ENCODE results near the gene BBS5.

The BBS5 gene

DNA sequence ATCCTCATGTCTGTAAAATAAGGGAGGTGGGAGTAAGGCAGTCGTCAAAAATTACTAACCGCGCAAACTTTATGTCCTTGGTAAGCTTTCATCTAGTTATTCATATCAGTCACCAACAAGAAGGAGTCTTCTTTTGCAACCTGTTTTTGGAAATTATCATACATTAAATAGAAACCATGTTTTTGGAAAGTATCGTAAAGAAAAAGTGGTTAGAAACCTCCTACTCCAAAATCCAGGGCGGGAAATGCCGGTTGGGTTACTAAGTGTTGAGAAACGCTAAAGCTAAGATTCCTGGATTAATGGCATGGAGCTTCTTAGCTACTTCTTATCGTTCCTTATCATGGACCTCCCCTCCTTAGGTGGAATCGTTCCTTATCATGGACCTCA is 778 bp downstream of the BBS5 start:
- Histone ChIP-seq H3K36me3 (replicated peaks in 1 of 2; ENCODE audit: control insufficient read depth in 2 of 2, insufficient read depth in 2 of 2, low read length in 2 of 2) (peaks cover 0 to 11% of the 10 kb centered on the region in 2 donors), H2BK12ac (ENCODE audit: low read length) (no peak overlapping the region), H3K9me3 (replicated peaks in 1 of 2; ENCODE audit: control insufficient read depth in 2 of 2, insufficient read depth in 1 of 2, low read depth in 1 of 2, low read length in 2 of 2) (no peaks in the 10 kb centered on the region), H3K18ac (ENCODE audit: low read length) (no peak overlapping the region), H3K27ac (replicated peaks; ENCODE audit: low read length) (no peak overlapping the region), H2BK120ac (ENCODE audit: low read depth, low read length) (no peak overlapping the region), H3K4me3 (ENCODE audit: low read length in 2 of 2) (peak overlapping the region; percentile 81 to 84), H2AK5ac (ENCODE audit: low read depth, low read length) (no peak overlapping the region), H2BK15ac (ENCODE audit: low read length) (no peak overlapping the region), H2AFZ (ENCODE audit: low read length) (peak overlapping the region; percentile 96), H3K27me3 (ENCODE audit: control insufficient read depth in 3 of 3, insufficient read depth in 3 of 3, low read depth in 1 of 3, low read length in 3 of 3) (peaks cover 0 to 4% (median 4%) of the 10 kb centered on the region in 3 experiments), H4K91ac (ENCODE audit: low read depth, low read length, poor library complexity) (no peak overlapping the region), H3K23ac (ENCODE audit: low read depth, low read length, poor library complexity) (no peak overlapping the region), H3K79me1 (ENCODE audit: low read depth, low read length) (no peaks in the 10 kb centered on the region), H3K4ac (ENCODE audit: low read length) (no peak overlapping the region), H4K8ac (ENCODE audit: low read depth, low read length) (no peak overlapping the region), H3K9ac (ENCODE audit: low read depth, low read length, poor library complexity) (no peak overlapping the region), H3K4me1 (ENCODE audit: control insufficient read depth in 2 of 2, insufficient read depth in 1 of 2, low read depth in 1 of 2, low read length in 2 of 2) (peaks cover 0 to 2% of the 10 kb centered on the region in 2 donors), H3K4me2 (ENCODE audit: insufficient read depth, low read length, poor library complexity, severe bottlenecking) (peak overlapping the region; percentile 79), H3K14ac (ENCODE audit: low read length) (no peak overlapping the region), H2BK5ac (ENCODE audit: low read length) (no peak overlapping the region)
- WGBS, 2 donors (ENCODE audit: extremely low coverage in 2 of 2, insufficient read length in 2 of 2, insufficient replicate concordance in 1 of 2) = no CpG with 5 or more reads among the region's 9 CpGs
- DNase-seq (ENCODE audit: low spot score) = no peak

DNA sequence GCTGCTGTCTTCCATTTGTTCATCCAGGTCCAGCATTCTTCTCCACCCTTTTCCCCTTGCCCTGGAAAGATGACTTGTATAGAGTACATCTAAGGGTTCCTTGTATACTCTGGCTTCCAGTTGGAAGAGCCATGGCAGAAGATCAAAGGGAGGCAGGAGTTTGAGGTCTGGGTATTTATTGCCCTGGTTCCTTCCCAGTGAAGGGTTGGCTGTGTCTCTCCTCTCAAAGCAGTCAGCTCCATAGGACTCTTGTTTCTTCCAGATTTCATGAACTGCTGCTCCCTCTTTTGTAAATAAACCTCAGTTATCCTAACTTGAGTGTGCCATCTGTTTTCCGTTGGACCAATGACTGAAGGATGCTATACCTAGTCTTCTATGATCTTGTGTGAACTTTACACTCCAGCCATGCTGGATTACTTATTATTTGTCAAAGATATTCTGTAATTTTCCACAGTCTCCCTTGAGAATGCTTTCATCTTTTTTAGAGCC is 6.4 kb downstream of the BBS5 start:
- no peak overlapping the region for H2BK5ac ChIP-seq (ENCODE audit: low read length)
- no peak overlapping the region for H2AK5ac ChIP-seq (ENCODE audit: low read depth, low read length)
- no peak overlapping the region for H3K9ac ChIP-seq (ENCODE audit: low read depth, low read length, poor library complexity)
- H2BK15ac ChIP-seq (ENCODE audit: low read length) = no peak overlapping the region
- H2BK12ac ChIP-seq (ENCODE audit: low read length) = no peak overlapping the region
- H3K23ac ChIP-seq (ENCODE audit: low read depth, low read length, poor library complexity) = no peak overlapping the region
- no CpG with 5 or more reads among the region's 1 CpG for WGBS, 2 donors (ENCODE audit: extremely low coverage in 2 of 2, insufficient read length in 2 of 2, insufficient replicate concordance in 1 of 2)
- no peak overlapping the region for H2BK120ac ChIP-seq (ENCODE audit: low read depth, low read length)
- no peak overlapping the region for H4K8ac ChIP-seq (ENCODE audit: low read depth, low read length)
- no peak overlapping the region for H4K91ac ChIP-seq (ENCODE audit: low read depth, low read length, poor library complexity)
- H3K4me2 ChIP-seq (ENCODE audit: insufficient read depth, low read length, poor library complexity, severe bottlenecking) = no peak overlapping the region
- H3K4me3 ChIP-seq (ENCODE audit: low read length in 2 of 2) = no peak overlapping the region
- H2AFZ ChIP-seq (ENCODE audit: low read length) = no peak overlapping the region
- H3K14ac ChIP-seq (ENCODE audit: low read length) = no peak overlapping the region
- H3K27ac ChIP-seq (replicated peaks; ENCODE audit: low read length) = no peak overlapping the region
- no peak for DNase-seq (ENCODE audit: low spot score)
- H3K4ac ChIP-seq (ENCODE audit: low read length) = no peak overlapping the region
- H3K27me3 ChIP-seq (ENCODE audit: control insufficient read depth in 3 of 3, insufficient read depth in 3 of 3, low read depth in 1 of 3, low read length in 3 of 3) = no peaks in the 10 kb centered on the region
- peaks cover 0 to 19% of the 10 kb centered on the region in 2 donors for H3K36me3 ChIP-seq (replicated peaks in 1 of 2; ENCODE audit: control insufficient read depth in 2 of 2, insufficient read depth in 2 of 2, low read length in 2 of 2)
- no peaks in the 10 kb centered on the region for H3K4me1 ChIP-seq (ENCODE audit: control insufficient read depth in 2 of 2, insufficient read depth in 1 of 2, low read depth in 1 of 2, low read length in 2 of 2)
- peaks cover 0 to 3% of the 10 kb centered on the region in 2 donors for H3K9me3 ChIP-seq (replicated peaks in 1 of 2; ENCODE audit: control insufficient read depth in 2 of 2, insufficient read depth in 1 of 2, low read depth in 1 of 2, low read length in 2 of 2)
- H3K18ac ChIP-seq (ENCODE audit: low read length) = no peak overlapping the region
- no peaks in the 10 kb centered on the region for H3K79me1 ChIP-seq (ENCODE audit: low read depth, low read length)

DNA sequence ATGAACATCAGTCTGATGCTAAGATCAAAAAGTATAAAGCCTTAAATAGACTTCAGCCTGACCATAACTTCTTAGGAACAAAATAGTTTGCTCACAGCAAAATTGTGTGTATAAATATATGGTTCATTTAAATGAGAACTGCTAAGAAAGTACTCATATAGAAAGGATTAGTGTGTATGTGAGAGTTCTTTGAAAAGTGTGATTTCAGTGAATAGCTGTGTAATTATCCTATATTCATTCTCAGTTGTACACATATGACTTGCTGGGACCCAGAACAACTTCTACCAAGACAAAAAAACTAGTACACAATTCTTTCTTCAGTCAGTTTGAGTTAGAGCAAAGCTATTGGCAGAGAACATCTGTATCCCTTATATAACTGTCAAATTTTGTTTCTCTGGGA is 7.2 kb downstream of the BBS5 start:
- H3K9ac ChIP-seq (ENCODE audit: low read depth, low read length, poor library complexity) = no peak overlapping the region
- H3K27me3 ChIP-seq (ENCODE audit: control insufficient read depth in 3 of 3, insufficient read depth in 3 of 3, low read depth in 1 of 3, low read length in 3 of 3) = no peaks in the 10 kb centered on the region
- H2BK5ac ChIP-seq (ENCODE audit: low read length) = no peak overlapping the region
- no peak overlapping the region for H3K14ac ChIP-seq (ENCODE audit: low read length)
- no peak overlapping the region for H3K23ac ChIP-seq (ENCODE audit: low read depth, low read length, poor library complexity)
- H3K9me3 ChIP-seq (replicated peaks in 1 of 2; ENCODE audit: control insufficient read depth in 2 of 2, insufficient read depth in 1 of 2, low read depth in 1 of 2, low read length in 2 of 2) = peaks cover 0 to 5% of the 10 kb centered on the region in 2 donors
- H3K4me2 ChIP-seq (ENCODE audit: insufficient read depth, low read length, poor library complexity, severe bottlenecking) = no peak overlapping the region
- no peak overlapping the region for H3K18ac ChIP-seq (ENCODE audit: low read length)
- H2BK120ac ChIP-seq (ENCODE audit: low read depth, low read length) = no peak overlapping the region
- no peak overlapping the region for H2BK12ac ChIP-seq (ENCODE audit: low read length)
- H4K91ac ChIP-seq (ENCODE audit: low read depth, low read length, poor library complexity) = no peak overlapping the region
- H3K36me3 ChIP-seq (replicated peaks in 1 of 2; ENCODE audit: control insufficient read depth in 2 of 2, insufficient read depth in 2 of 2, low read length in 2 of 2) = peaks cover 0 to 21% of the 10 kb centered on the region in 2 donors
- H3K27ac ChIP-seq (replicated peaks; ENCODE audit: low read length) = no peak overlapping the region
- no peak overlapping the region for H3K4ac ChIP-seq (ENCODE audit: low read length)
- DNase-seq (ENCODE audit: low spot score) = no peak
- no peaks in the 10 kb centered on the region for H3K4me1 ChIP-seq (ENCODE audit: control insufficient read depth in 2 of 2, insufficient read depth in 1 of 2, low read depth in 1 of 2, low read length in 2 of 2)
- H3K79me1 ChIP-seq (ENCODE audit: low read depth, low read length) = no peaks in the 10 kb centered on the region
- H2BK15ac ChIP-seq (ENCODE audit: low read length) = no peak overlapping the region
- H2AFZ ChIP-seq (ENCODE audit: low read length) = no peak overlapping the region
- H3K4me3 ChIP-seq (ENCODE audit: low read length in 2 of 2) = no peak overlapping the region
- no peak overlapping the region for H2AK5ac ChIP-seq (ENCODE audit: low read depth, low read length)
- no peak overlapping the region for H4K8ac ChIP-seq (ENCODE audit: low read depth, low read length)

DNA sequence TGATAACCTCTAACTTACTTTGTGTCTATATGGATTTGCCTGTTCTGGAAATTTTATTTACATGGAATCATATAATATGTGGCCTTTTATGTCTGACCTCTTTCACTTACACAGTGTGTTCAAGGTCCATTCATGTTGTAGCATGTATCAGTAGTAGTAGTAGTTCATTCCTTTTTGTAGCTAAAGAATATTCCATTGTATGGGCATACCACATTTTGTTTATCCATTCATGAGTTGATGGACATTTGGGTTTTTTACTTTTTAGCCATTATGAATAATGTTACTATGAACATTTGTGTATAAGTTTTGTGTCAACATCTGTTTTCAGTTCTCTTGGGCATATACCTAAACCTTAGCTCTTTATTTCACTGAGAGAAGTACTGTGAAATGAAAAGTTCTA is 11.5 kb downstream of the BBS5 start:
- Histone ChIP-seq H4K91ac (ENCODE audit: low read depth, low read length, poor library complexity) (no peak overlapping the region), H3K27me3 (ENCODE audit: control insufficient read depth in 3 of 3, insufficient read depth in 3 of 3, low read depth in 1 of 3, low read length in 3 of 3) (no peaks in the 10 kb centered on the region), H3K23ac (ENCODE audit: low read depth, low read length, poor library complexity) (no peak overlapping the region), H3K4me1 (ENCODE audit: control insufficient read depth in 2 of 2, insufficient read depth in 1 of 2, low read depth in 1 of 2, low read length in 2 of 2) (no peaks in the 10 kb centered on the region), H3K9me3 (replicated peaks in 1 of 2; ENCODE audit: control insufficient read depth in 2 of 2, insufficient read depth in 1 of 2, low read depth in 1 of 2, low read length in 2 of 2) (peaks cover 0 to 5% of the 10 kb centered on the region in 2 donors), H3K14ac (ENCODE audit: low read length) (no peak overlapping the region), H3K36me3 (replicated peaks in 1 of 2; ENCODE audit: control insufficient read depth in 2 of 2, insufficient read depth in 2 of 2, low read length in 2 of 2) (peaks cover 0 to 4% of the 10 kb centered on the region in 2 donors), H2AK5ac (ENCODE audit: low read depth, low read length) (no peak overlapping the region), H2BK5ac (ENCODE audit: low read length) (no peak overlapping the region), H3K4me2 (ENCODE audit: insufficient read depth, low read length, poor library complexity, severe bottlenecking) (no peak overlapping the region), H3K4ac (ENCODE audit: low read length) (no peak overlapping the region), H3K18ac (ENCODE audit: low read length) (no peak overlapping the region), H3K9ac (ENCODE audit: low read depth, low read length, poor library complexity) (no peak overlapping the region), H3K79me1 (ENCODE audit: low read depth, low read length) (no peaks in the 10 kb centered on the region), H2BK120ac (ENCODE audit: low read depth, low read length) (no peak overlapping the region), H4K8ac (ENCODE audit: low read depth, low read length) (no peak overlapping the region), H2BK12ac (ENCODE audit: low read length) (no peak overlapping the region), H3K27ac (replicated peaks; ENCODE audit: low read length) (no peak overlapping the region), H3K4me3 (ENCODE audit: low read length in 2 of 2) (no peak overlapping the region), H2BK15ac (ENCODE audit: low read length) (no peak overlapping the region), H2AFZ (ENCODE audit: low read length) (no peak overlapping the region)
- no peak for DNase-seq (ENCODE audit: low spot score)
